ENCODE results near the gene SPPL2C.

SPPL2C gene, protein sequence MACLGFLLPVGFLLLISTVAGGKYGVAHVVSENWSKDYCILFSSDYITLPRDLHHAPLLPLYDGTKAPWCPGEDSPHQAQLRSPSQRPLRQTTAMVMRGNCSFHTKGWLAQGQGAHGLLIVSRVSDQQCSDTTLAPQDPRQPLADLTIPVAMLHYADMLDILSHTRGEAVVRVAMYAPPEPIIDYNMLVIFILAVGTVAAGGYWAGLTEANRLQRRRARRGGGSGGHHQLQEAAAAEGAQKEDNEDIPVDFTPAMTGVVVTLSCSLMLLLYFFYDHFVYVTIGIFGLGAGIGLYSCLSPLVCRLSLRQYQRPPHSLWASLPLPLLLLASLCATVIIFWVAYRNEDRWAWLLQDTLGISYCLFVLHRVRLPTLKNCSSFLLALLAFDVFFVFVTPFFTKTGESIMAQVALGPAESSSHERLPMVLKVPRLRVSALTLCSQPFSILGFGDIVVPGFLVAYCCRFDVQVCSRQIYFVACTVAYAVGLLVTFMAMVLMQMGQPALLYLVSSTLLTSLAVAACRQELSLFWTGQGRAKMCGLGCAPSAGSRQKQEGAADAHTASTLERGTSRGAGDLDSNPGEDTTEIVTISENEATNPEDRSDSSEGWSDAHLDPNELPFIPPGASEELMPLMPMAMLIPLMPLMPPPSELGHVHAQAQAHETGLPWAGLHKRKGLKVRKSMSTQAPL

DNA sequence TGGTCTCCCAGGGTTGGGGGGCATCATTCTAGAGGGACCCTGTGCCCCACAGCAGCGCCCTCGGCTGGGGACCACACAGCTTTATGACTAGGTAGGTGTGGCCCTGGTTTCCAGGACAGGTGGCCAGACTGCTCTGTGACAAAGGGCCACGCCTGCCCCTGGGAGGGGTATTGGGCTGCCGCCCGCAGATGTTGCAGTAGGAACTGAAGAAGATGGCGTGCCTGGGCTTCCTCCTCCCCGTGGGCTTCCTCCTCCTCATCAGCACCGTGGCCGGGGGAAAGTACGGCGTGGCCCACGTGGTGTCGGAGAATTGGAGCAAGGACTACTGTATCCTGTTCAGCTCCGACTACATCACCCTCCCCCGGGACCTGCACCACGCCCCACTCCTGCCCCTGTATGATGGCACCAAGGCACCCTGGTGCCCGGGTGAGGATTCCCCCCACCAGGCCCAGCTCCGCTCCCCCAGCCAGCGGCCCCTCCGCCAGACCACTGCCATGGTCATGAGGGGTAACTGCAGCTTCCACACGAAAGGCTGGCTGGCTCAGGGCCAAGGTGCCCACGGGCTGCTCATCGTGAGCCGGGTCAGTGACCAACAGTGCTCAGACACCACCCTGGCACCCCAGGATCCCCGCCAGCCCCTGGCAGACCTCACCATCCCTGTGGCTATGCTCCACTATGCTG lies at the start of gene SPPL2C:
SPPL2C (plus strand) TSS at position 187 of the 681 bp plus-strand sequence; CDS start at position 213, 26 bp downstream.
- no peak for DNase-seq

DNA sequence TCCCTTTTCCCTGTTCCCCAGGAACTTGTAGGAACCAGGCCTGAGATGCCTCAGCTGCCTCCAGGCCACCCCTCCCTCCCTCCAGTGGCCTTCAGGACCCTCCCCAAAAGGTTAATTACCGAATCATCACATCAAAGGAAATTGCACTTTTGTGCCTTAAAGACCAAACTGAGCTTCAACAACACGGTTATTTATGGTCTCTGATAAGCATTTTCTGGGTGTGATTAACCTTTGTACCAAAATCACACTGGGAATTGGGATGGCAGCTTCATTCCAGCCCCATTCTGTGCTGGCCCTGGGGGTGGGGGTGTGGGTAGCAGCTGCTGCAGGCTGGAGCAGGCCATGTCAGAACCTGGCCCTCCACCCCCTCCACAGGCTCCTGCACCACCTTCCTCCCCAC lies 43.9 kb upstream of the SPPL2C start:
- DNase-seq = no peak

DNA sequence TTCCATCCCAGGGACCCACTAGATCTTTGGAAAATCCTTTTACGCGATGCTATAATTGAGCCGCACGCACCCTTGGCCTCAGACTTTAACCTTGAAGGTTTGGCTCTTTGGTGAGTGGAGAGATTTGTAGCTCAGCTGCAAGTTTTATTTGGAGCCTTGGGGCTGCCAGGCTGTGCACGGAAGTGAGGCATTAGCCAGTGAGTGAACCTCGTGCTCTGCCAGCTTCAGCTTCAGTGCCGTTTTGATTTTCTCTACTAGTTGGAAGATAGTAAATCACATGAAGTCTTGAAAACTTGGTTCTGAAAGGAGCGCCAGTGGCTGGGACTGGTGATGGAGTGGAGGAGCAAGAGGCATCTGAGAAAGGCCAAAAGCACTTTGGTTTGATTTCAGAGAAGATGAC lies 43.3 kb upstream of the SPPL2C start:
- no peak for DNase-seq

DNA sequence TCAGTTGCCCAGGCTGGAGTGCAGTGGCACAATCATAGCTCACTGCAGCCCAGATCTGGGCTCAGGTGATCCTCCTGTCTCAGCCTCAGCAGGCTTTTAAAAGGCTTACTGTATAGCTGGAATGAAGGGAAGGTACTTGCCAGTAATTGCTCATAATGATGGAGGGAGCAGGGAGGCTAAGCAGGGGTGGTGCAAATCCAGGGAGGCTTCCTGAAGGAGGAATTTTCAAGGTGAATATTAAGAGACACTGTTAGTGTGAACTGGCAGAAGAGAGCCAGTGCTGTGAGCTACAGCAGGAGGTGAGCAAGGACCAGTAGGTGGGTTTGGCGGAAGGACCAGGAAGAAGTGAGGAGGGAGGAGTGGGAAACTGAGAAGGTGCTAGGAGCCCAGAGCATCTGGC lies 35.8 kb upstream of the SPPL2C start:
- no peak for DNase-seq

DNA sequence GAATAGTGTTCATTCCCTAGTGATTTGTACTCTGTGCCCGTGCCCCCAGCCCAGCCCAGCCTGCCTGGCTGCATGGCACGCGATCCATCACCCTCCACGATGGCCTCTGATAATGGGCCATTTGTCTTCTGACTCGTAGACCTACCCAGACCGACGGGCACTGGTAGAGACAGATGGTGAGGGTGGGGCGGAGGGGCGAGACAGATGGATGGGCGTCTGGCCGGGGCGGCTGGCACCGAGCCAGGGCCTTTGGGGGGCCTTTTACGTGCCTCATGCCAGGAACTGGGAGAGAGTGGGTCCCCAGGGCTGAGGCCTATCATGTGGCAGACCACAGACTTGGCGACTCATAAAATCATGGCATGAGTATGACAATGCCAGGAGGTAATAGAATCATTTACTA lies 35.2 kb upstream of the SPPL2C start:
- no peak for DNase-seq

DNA sequence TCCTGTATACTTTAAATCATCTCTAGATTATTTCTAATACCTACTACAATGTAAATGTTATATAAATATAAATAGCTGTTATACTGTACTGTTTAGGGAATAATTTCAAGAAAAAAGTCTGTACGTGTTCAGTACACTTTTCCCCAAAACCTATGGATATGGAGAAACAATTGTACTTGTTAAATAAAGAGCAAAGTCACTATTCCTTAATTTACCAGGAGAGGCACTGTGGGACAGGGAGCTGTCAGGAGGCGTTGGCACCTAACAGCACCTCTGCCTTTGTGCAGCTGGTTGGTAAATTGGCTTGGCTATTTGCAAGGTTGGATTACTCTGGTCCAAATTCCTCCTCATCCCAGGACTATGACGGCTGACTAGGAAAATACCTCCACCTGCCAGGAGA lies 32.6 kb upstream of the SPPL2C start:
- DNase-seq = no peak

DNA sequence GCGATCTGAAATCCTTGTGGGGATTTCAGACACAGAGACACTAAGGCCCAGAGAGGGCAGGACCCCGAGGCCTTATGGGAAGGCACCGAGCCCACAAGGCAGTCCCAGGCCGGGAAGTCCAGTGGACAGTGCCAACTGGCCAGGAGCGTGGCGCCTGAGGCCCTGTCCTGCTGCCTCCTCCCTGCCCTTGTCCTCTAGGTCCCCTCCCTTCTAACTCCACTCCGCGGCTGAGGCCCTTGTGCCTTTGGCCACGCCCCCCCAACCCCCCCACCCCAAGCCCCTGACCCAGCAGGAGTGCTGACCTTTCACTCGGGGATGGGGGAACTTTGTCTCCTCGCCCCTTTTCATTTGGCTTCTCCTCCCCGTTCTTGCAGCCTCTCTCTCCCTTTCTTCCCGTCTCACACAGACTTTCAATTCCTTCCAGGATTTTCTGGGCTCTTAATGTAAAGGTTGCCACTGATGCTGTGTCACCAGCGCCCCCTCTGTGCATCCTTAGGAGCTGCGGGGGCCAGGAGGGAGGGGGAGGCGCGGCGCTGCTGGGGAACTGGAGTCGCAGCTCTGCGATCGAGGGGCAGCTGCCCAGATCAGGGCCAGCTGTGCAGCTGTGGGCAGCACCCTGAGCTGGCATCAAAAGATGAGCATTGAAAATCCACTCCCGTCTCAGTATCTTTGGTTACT lies 31.5 kb upstream of the SPPL2C start:
- DNase-seq = no peak

DNA sequence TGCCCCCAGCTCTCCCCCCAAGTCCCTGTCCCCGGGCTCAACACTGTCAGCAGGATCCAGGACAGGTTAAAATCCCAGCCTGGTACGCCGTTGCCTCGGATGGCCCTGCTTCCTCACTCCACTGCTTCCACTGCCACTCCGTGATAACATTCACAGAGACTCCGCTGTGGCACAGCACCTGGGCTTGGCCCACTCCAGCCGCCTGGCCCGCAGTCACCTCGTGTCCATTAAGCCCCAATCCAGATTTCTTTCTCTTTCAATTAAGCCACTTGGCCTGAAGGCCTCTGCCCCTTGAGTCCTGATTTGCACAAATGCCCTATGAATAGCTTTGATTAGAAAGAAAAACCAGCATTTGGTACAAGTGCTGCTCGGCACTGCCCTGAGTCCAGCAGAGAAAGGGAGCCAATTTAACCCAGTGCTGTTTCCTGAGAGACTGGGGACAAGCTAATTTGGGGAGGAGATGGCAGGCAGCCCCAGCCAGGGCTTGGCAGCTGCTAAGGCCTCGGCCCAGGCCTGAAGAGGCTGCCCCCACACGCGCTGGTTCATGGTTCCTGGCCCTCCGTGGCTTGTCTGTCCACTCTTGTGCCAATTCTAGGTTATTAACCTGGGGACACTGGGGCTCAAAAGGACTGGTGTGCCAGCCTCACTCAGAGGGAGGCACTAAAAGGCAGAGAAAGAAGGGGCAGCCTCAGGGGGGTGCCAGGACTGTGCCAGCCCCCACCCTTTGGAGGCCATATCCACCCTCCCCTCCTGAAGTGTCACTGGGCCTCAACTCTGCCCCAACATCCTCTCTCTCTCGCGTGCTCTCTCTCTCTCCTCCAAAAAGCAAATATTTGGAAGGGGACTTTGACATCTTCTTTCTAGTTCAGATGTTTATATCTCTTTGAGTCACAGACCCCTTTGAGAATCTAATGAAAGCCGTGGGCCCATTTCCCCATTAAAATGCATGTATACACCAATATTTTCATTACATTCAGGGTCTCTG lies 29.8 kb upstream of the SPPL2C start:
- no peak for DNase-seq

DNA sequence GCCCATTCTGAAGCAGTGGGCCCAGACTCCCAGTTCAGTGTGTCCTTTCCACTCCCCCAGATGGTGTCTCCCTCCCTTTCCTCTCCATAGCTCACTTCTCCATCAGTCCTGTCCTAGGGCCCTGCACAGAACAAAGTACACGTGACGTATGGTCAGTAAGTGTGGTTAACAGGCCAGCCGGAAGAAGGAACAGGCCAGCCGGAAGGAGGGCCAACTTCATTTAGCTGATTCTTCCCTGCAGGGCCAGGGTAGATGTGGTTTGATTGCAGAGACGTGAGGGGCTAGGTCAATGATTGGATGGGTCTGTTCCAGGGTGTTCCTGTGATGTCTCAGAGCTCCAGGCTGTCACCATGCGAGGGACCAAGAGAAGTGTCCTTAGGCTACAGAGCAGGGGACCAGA lies 28.9 kb upstream of the SPPL2C start:
- no peak for DNase-seq

DNA sequence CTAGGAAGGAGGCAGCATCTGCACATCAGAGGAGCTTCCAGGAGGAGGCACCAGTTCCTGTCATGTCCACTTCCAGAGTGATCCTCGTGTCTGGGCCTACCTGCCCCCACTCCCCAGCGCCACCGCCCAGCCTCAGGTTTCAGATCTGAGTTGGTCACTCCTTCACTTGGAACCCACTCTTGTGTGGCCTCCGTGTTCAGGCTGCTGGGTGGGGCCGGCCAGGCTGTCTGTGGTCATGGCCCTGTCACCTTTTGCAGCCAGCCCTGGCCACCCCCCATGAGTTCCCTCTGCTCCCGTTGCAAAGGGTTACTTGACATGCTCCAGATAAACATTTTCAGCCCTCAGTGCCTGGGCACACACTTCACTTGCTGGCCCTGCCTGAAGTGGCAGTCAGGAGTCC lies 26.6 kb upstream of the SPPL2C start:
- DNase-seq = no peak

DNA sequence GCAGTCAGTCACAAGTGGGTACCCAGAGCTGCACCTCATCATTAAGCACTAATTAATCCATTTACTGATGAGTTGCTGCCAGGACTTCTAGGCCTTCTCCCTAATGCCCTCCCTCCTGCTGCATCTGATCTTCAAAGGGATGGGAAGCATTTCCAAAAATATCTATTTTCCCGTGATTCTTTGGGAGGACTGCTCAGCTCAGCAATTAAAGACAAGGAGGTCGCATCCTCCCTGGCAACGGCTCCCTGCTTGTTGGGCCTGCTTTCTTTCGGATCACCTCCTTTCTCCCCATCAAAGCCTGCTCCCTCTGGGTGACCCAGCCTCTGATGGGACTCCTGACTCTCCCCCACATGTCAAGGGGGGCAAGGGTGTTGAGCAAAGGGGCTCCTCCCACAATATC lies 26.0 kb upstream of the SPPL2C start:
- DNase-seq = no peak

DNA sequence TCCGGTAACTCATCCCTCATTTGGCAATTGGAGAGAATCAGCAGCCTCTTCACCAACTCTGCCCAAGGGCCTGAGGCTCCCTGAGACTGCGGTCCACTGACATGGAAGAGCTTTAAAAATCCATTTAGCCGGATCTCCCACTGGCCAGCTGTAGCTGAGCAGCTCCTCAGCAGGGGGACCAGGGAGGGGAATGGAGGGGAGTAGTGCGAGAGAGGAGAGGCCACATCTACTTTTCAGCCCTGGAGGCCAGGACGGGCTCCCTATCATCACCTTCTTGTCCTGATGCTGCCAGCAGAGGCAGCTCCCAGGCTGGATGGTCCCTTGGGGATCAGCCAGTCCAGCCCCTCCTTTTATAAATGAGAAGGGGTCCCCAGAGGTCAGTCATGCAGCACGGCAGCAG lies 25.0 kb upstream of the SPPL2C start:
- DNase-seq = no peak

DNA sequence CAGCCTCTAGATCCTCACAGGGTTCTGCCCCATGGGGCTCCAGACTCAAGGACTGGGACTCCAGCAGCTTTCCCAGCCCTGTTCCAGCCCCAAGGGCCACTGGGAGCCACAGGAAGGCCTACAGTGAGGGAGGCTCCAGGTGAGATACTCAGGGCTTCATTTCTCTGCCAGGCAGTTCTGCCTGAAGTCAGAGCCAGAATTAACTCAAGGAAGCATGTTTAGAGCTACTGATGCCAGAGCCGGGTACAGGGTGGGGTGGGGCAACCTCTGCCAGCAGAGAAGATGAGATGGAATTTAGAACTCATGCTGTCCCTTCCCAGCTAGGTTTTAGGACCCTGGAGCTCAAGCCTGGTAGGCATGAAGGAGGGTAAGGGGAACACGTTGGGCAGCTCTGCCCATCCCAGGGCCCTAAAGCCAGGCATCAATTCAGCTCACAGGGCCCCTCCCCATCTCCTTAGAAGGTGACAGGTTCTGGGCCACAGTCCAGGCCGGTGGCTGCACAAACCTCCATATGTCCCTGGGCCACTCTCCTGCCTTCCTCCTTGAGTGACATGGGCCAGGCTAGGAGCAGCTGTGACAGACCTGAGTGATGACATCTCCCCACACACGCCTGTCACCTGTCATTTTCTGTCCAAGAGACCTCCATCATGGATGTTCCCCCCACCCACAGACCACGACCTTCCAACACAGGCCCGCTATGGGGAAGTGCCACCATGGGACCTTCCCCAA lies 24.5 kb upstream of the SPPL2C start:
- no peak for DNase-seq

DNA sequence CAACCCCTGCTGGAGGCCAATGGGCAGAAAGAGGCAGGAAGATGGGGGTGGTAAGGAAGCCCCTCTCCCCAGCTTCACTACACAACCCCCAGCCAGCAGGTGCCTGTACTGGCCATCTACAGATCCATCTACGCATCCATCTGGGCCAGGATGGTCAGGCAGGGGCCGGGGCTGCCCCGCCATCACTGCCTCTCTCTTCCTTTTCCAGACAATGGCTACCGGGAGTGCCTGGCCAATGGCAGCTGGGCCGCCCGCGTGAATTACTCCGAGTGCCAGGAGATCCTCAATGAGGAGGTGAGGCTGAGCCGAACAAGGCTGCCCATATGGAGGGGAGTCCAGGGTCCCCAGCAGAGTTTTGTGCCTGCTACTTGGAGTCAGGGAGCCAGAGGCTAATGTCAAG lies 23.5 kb upstream of the SPPL2C start:
- no peak for DNase-seq

DNA sequence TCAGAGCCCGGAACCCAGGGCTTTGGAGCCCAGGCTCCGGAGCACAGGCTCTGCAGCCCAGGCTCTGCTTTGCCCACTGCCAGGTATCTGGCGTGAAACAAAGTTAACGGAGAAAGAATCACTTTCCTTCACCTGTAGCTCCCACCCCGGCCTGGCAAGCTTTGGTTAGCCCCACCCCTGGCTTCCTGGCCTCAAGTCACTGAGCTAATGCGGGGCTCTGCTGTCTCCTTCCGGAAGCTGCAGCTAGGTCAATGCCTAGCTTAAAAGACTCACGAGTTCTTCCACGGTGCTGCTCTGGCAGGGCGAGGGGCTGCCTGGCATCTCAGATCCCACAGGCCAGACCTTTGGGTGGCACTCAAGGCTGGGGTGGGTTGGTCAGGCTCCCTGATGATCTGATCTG lies 21.1 kb upstream of the SPPL2C start:
- no peak for DNase-seq

DNA sequence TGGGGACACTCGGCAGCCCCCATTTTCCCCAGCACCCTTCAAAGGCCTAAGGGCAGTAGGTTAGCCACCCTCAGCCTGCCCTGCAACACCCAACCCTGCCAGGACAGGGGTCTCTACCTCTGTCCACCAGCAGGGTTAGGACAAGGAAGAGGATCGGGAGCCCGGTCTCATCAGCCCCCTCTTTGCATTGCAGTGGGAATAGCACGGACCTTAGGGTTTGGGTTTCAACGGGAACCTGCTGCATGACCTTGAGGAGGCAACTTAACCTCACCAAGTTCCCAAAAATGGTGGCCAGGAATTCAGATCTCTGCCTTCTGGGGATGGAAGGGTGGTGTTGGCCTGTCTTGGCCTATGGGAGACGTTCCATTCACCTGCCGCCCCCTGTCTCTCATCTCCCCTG lies 20.2 kb upstream of the SPPL2C start:
- DNase-seq = no peak

DNA sequence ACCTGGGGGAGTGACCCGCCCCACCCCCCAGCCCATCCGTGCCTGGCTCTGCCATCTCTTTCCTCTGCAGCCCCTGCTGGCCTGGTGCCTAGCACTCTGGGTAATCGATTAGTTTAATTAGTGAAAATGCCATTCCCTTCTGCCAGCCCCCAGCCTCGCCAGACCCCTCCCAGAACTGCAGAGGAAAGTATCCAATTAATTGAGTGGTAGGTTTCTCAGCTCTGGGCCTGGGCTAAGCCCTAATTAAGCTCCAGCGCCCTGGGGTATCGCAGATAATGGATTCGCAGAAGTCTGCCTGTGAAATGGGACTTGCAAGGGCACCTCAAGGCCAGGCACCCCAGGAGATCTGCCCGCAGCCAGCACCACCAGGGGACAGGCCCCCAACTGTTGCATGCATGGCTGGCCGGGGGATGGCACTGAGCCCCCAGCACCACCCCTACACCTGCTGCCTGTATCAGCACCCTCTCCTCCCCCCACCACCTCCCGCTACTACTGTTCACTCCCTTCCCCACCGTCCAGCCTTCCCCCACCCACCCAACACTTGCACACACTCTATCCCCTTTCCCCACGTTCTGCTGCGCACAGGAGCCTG lies 19.7 kb upstream of the SPPL2C start:
- DNase-seq = no peak

DNA sequence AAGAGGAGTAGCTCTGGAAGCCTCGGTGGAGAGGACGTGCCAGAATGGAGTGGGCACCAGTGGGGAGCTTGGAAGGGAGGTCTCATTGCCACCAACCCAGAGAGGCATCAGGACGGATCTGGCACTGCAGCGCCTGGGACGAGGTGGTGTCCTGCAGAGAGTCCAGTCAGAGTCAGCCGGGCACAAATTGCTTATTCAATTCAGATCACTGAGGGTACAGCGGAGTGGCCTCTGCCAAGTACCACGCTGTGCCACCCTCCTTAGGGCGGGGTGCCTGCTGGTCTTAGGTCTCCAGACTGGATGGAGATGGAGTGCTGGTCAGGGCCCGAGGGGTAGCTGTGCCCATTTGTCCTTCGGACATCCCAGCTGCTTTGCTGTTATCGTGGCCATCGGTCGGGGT lies 18.9 kb upstream of the SPPL2C start:
- DNase-seq = no peak

DNA sequence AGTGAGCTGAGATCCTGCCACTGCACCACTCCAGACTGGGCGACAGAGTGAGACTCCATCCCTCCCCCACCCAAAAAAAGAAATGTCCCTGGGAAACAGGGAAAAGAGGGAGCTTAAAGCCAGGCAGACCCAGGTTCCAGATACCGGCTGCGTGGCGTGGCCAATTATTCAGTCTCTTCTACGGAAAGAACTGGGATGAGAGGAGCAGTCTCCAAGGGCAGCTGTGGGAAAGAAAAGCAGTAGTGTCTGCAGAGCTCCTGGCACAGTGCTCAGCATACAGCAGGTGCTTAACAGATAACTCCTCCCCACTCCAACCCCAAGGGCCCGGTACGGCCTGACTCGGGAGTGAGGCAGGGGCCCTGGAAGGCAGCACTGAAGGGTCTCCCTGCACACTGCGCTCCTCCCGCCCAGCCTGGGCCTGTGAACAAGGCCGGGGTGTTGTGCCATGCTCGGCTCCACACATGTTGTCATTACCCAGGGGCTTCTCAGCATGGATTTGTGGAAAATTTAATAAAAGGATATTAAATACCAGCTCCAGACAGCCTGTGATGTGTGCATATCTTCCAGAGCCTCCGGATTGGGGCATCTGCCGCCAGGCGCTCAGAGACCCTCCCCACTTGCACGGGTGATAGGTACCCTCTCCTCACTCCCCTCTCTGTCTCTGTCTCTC lies 17.6 kb upstream of the SPPL2C start:
- no peak for DNase-seq

DNA sequence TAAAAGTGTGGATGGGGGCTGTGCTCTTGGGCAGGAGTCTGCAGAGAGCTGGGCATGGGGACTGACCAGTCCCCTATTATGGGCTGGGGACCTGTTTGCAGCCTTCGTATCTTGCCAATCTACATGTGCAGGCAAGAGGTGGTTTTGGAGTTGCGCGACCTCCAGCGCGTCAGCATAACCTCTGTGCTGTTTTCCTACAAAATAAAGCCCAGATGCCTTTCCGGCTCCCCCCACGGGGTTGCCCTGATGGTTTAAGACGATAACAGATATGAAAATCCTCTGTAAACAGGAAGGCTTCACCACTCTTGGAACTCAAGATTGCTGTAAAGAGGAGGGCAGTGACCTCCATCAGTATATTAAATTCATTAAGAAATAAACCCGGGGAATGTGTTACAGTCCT lies 16.5 kb upstream of the SPPL2C start:
- DNase-seq = no peak
